ENCODE data around the gene CAMKMT.

GRCh38 chr2:44443517-44443916 is 81.8 kb downstream of the CAMKMT start:
- no peak for TF ChIP-seq EP300 (IDR thresholded peaks at IDR 0.05; ENCODE audit: low read depth)
- TF ChIP-seq CTCF (IDR thresholded peaks at IDR 0.05): no peak
- TF ChIP-seq POLR2A (IDR thresholded peaks at IDR 0.05): no peak

All from transverse colon (tissue), 3 donors.